GM18502 (cell line): ENCODE data around the gene ECE2.
"Not testable (repeated sequence)": the region's sequence is repeated elsewhere in the genome, so short reads cannot be mapped to it uniquely, and the experiment has no call there.

Experiments used
- ATAC-seq: cut with Tn5 transposase; IDR thresholded peaks from one replicate; pipeline ENCODE4 v1.9.1; 2021; ENCODE audit warnings: mild to moderate bottlenecking; ENCODE audit not compliant: unreplicated experiment, poor library complexity

ECE2 gene

GRCh38 chr3:184261854-184262763, 13.7 kb upstream of the ECE2 start:
- no peak for ATAC-seq

GRCh38 chr3:184262764-184263179, 13.1 kb upstream of the ECE2 start:
- no peak for ATAC-seq

- ATAC-seq, result not testable (repeated sequence)
Observed at GRCh38 chr3:184267249-184267648, 8.6 kb upstream of the ECE2 start.

GRCh38 chr3:184272269-184272668, 3.6 kb upstream of the ECE2 start:
- no peak for ATAC-seq

GRCh38 chr3:184275381-184275701, 481 bp upstream of the ECE2 start:
- ATAC-seq, result no peak

- ATAC-seq, result no peak
Observed at GRCh38 chr3:184277366-184277765, 1.5 kb downstream of the ECE2 start.

GRCh38 chr3:184282941-184283340, 7.1 kb downstream of the ECE2 start:
- ATAC-seq, result no peak

- ATAC-seq, result no peak
Observed at GRCh38 chr3:184283681-184284080, 7.9 kb downstream of the ECE2 start.

GRCh38 chr3:184284696-184285095, 8.9 kb downstream of the ECE2 start:
- ATAC-seq, result no peak

GRCh38 chr3:184289426-184289938, 13.7 kb downstream of the ECE2 start:
- ATAC-seq, result no peak

- ATAC-seq, result no peak
Observed at GRCh38 chr3:184290331-184290730, 14.5 kb downstream of the ECE2 start.

- no peak for ATAC-seq
Observed at GRCh38 chr3:184291044-184291737, 15.4 kb downstream of the ECE2 start.

- ATAC-seq, result no peak
Observed at GRCh38 chr3:184291738-184292445, 16.1 kb downstream of the ECE2 start.

GRCh38 chr3:184295771-184296170, 19.9 kb downstream of the ECE2 start:
- no peak for ATAC-seq

GRCh38 chr3:184296616-184297015, 20.8 kb downstream of the ECE2 start:
- ATAC-seq, result no peak

- peak; percentile 94 for ATAC-seq
Observed at GRCh38 chr3:184298759-184299487, 23.1 kb downstream of the ECE2 start, which contains the start of gene PSMD2. TSS of gene PSMD2 (plus strand) at chr3:184299241. CDS start at chr3:184299267, 26 bp downstream.

- no peak for ATAC-seq
Observed at GRCh38 chr3:184299488-184300377, 23.9 kb downstream of the ECE2 start.

GRCh38 chr3:184300378-184300720, 24.5 kb downstream of the ECE2 start:
- no peak for ATAC-seq

GRCh38 chr3:184305577-184305976, 29.8 kb downstream of the ECE2 start:
- ATAC-seq, result no peak
